GM23248 (cell line): ENCODE results near the gene USE1. TPM values are rescaled to one million over a fixed set of nuclear protein-coding genes. Genes with fewer than 3 reads are reported as not detected.

Source experiments
- DNase-seq: peaks from one replicate; pipeline ENCODE4 v3.0.0-alpha.2; 2015
- H2AFZ ChIP-seq: fragments of 200-600 bp; sonication (generic); 2 replicates; pipeline ENCODE4 v1.6.1; 2016; ENCODE audit warnings: antibody characterized with exemption
- H3F3A ChIP-seq: fragments of 200-600 bp; sonication (generic); 2 replicates; pipeline ENCODE4 v1.6.1; 2016; ENCODE audit warnings: mild to moderate bottlenecking, antibody characterized with exemption, mixed run types; ENCODE audit not compliant: insufficient read depth
- H3K27ac ChIP-seq: fragments of 200-600 bp; sonication (generic); 2 replicates; pipeline ENCODE4 v1.5.1; 2016; ENCODE audit warnings: mild to moderate bottlenecking
- H3K27me3 ChIP-seq: fragments of 200-600 bp; sonication (generic); replicated peaks from 2 replicates; pipeline ENCODE4 v1.6.1; 2016; ENCODE audit warnings: mild to moderate bottlenecking; ENCODE audit not compliant: insufficient read depth
- H3K36me3 ChIP-seq: fragments of 200-600 bp; sonication (generic); 2 replicates; pipeline ENCODE4 v1.6.1; 2016; ENCODE audit warnings: low read depth, mild to moderate bottlenecking
- H3K4me1 ChIP-seq: fragments of 200-600 bp; sonication (generic); 2 replicates; pipeline ENCODE4 v1.6.1; 2016; ENCODE audit warnings: mild to moderate bottlenecking; ENCODE audit not compliant: insufficient read depth
- H3K4me2 ChIP-seq: fragments of 200-600 bp; sonication (generic); one replicate; pipeline ENCODE4 v1.6.1; 2016; ENCODE audit warnings: mild to moderate bottlenecking; ENCODE audit not compliant: unreplicated experiment
- H3K4me3 ChIP-seq: fragments of 200-600 bp; sonication (generic); 2 replicates; pipeline ENCODE4 v1.5.1; 2016; ENCODE audit warnings: mild to moderate bottlenecking
- H3K79me2 ChIP-seq: fragments of 200-600 bp; sonication (generic); 2 replicates; pipeline ENCODE4 v1.6.1; 2016; ENCODE audit warnings: mild to moderate bottlenecking; ENCODE audit not compliant: insufficient read depth
- H3K9ac ChIP-seq: fragments of 200-600 bp; sonication (generic); 2 replicates; pipeline ENCODE4 v1.6.1; 2016; ENCODE audit warnings: mild to moderate bottlenecking
- H3K9me2 ChIP-seq: fragments of 200-600 bp; sonication (generic); 2 replicates; pipeline ENCODE4 v1.6.1; 2016; ENCODE audit warnings: mixed run types, mild to moderate bottlenecking, moderate library complexity; ENCODE audit not compliant: insufficient read depth
- H3K9me3 ChIP-seq: fragments of 200-600 bp; sonication (generic); one replicate; pipeline ENCODE4 v1.6.1; 2017; ENCODE audit warnings: low read depth
- H4K20me1 ChIP-seq: fragments of 200-600 bp; sonication (generic); 2 replicates; pipeline ENCODE4 v1.6.0; 2016; ENCODE audit not compliant: insufficient read depth
- EZH2 ChIP-seq: fragments of 200-600 bp; sonication (generic); IDR thresholded peaks from 2 replicates; pipeline ENCODE4 v1.6.1; 2018; ENCODE audit warnings: antibody characterized with exemption, mild to moderate bottlenecking; ENCODE audit not compliant: insufficient read depth, poor library complexity, severe bottlenecking
- EZH2phosphoT487 ChIP-seq: fragments of 200-600 bp; sonication (generic); IDR thresholded peaks from 2 replicates; pipeline ENCODE4 v1.6.1; 2018; ENCODE audit warnings: antibody characterized with exemption, moderate library complexity, mild to moderate bottlenecking, low read depth; ENCODE audit not compliant: insufficient read depth
- WGBS, 2 experiments: methylation state at CpG; one replicate each; pipeline ENCODE4 v1.1.6; 2015 to 2017; ENCODE audit warnings: low lambda C conversion rate in 2 of 2, low coverage in 1 of 2; ENCODE audit errors: missing lambda C conversion rate in 2 of 2; 5-methylcytosine and 5-hydroxymethylcytosine counted together
- in situ Hi-C: fragments of 300-500 bp; cut with MboI; formaldehyde crosslinking; loops from 2 replicates; pipeline ENCODE4 v1.15.0; 2020
- polyA plus RNA-seq: library from polyadenylated mRNA; unstranded; fragments of >200 nt; fragmentation: Nextera tagmentation; extraction: Ambion mirVana; gene quantifications from 2 replicates; pipeline ENCODE4 v1.2.1, GENCODE V29; 2016
- total RNA-seq: library from RNA; depleted of rRNA; stranded (reverse); fragments of >200 nt; shearing (Covaris generic); gene quantifications from 2 replicates; pipeline ENCODE4 v1.2.3, GENCODE V29; 2014

USE1 gene
- total and polyA plus RNA-seq, 2 experiments from 2014 or later = 13.2 to 29.6 TPM

DNA sequence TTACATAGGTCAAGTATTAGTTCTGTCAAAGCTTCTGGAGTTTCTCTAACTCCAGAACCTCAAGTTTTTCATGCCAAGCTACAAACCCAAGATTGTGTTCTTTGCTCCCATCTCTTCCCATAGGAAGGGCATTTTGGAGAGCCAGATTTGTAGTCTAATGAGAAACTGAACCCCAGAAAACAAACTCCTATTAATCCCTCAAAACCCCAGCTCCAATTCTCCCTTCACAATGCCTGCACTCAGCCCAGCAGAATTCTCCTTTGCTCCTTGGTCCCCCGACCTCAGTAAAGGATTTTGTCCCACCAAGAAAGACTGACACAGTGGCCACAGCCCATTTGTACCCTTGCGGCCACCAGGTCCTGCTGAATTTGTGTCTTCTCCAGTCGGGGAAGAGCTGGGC is 41.0 kb downstream of the USE1 start:
- no peak overlapping the region for H3K27ac ChIP-seq
- no peak for DNase-seq
- no peaks in the 10 kb centered on the region for H4K20me1 ChIP-seq
- H3K36me3 ChIP-seq = no peaks in the 10 kb centered on the region
- H3K4me3 ChIP-seq = no peak overlapping the region
- H3K9me3 ChIP-seq = no peaks in the 10 kb centered on the region
- H2AFZ ChIP-seq = no peak overlapping the region
- H3F3A ChIP-seq = no peaks in the 10 kb centered on the region
- no peaks in the 10 kb centered on the region for H3K9me2 ChIP-seq
- in situ Hi-C loops = no loop called here
- TF ChIP-seq EZH2 (no peak), EZH2phosphoT487 (no peak)
- 55 to 61% methylated on average over 3 of the region's 3 CpGs for WGBS, 2 experiments
- H3K4me2 ChIP-seq = no peak overlapping the region
- no peak overlapping the region for H3K9ac ChIP-seq
- no peaks in the 10 kb centered on the region for H3K27me3 ChIP-seq
- no peaks in the 10 kb centered on the region for H3K4me1 ChIP-seq
- no peaks in the 10 kb centered on the region for H3K79me2 ChIP-seq

DNA sequence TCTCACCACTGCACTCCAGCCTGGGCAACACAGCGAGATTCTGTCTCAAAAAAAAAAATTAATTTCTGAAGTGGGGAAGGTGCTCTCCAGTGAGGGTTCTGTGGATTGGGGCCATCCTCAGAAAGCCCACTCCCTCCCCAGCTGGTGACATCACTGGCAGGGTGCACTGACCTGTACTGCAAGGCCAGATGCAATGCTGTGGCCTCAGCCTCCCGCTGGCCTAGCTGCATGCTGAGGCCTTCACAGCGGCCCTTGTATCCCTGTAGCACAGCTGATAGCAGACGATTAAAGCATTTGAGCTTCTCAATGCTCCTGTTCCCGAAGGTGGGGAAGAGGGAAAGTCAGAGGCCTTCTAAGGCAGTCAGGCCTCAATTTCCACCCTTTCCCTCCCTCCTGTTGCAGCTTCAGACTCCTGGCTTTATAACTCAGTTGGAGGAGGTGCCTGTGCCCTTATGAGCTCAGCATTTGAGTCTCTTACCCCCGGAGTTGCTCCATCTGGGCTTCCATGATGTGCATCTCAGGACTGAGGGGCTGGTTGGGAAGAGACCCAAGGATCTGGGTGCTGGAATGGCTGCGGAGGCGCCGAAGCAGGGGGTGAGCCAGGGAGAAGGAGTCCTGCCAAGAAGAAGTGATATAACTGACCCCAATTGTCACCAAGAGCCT is 44.1 kb downstream of the USE1 start:
- Histone ChIP-seq H3K27me3 (no peaks in the 10 kb centered on the region), H3K4me1 (no peaks in the 10 kb centered on the region), H3K4me2 (no peak overlapping the region), H3K9ac (no peak overlapping the region), H3K27ac (no peak overlapping the region), H3F3A (no peaks in the 10 kb centered on the region), H3K9me3 (no peaks in the 10 kb centered on the region), H3K79me2 (no peaks in the 10 kb centered on the region), H3K36me3 (no peaks in the 10 kb centered on the region), H3K9me2 (no peaks in the 10 kb centered on the region), H3K4me3 (no peak overlapping the region), H2AFZ (no peak overlapping the region), H4K20me1 (no peaks in the 10 kb centered on the region)
- peak; percentile 45 for DNase-seq
- in situ Hi-C loops = no loop called here
- 62 to 70% methylated on average over 9 of the region's 9 CpGs for WGBS, 2 experiments
- TF ChIP-seq EZH2phosphoT487 (no peak), EZH2 (no peak)

- no peaks in the 10 kb centered on the region for H3K36me3 ChIP-seq
- no peaks in the 10 kb centered on the region for H3K27me3 ChIP-seq
- in situ Hi-C loops = no loop called here
- no peak overlapping the region for H3K4me2 ChIP-seq
- no peaks in the 10 kb centered on the region for H3F3A ChIP-seq
- no peak overlapping the region for H3K4me3 ChIP-seq
- no peaks in the 10 kb centered on the region for H3K9me3 ChIP-seq
- no peak overlapping the region for H3K27ac ChIP-seq
- no peak overlapping the region for H2AFZ ChIP-seq
- no peaks in the 10 kb centered on the region for H4K20me1 ChIP-seq
- no peak for TF ChIP-seq EZH2
- TF ChIP-seq EZH2phosphoT487 = no peak
- H3K9me2 ChIP-seq = no peaks in the 10 kb centered on the region
- no peak overlapping the region for H3K9ac ChIP-seq
- WGBS, 2 experiments = 7 to 31% methylated on average over 1 of the region's 1 CpG
- no peak for DNase-seq
- no peaks in the 10 kb centered on the region for H3K4me1 ChIP-seq
- H3K79me2 ChIP-seq = no peaks in the 10 kb centered on the region
These were observed 44.8 kb downstream of the USE1 start for GRCh38 chr19:17259934-17260333.

DNA sequence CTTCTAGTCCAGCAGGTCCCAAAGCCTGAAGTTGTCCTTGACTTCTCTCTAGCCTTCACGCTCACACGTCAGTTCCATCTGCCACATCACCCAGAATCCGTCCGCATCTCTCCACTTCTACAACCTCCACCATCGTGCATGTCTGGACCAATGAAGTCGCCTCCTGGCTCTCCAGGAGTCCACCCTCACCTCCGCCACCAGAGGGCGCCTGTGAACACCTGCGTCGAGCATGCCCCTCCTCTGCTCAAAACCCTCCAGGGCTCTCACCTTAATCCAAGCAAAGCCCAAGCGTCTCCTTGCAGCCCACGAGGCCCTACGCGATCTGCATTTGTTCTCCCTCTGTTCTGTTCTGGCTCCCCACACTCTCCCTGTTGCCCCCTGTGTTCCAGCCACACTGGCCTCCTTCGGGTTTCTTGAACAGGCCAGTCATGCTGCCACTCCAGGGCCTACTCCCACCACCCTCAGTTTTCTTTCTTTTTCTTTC is 45.7 kb downstream of the USE1 start:
- no peaks in the 10 kb centered on the region for H3F3A ChIP-seq
- H3K9me2 ChIP-seq = no peaks in the 10 kb centered on the region
- no peak overlapping the region for H3K4me2 ChIP-seq
- no peaks in the 10 kb centered on the region for H3K9me3 ChIP-seq
- WGBS, 2 experiments = 12% methylated on average over 15 of the region's 15 CpGs
- no peaks in the 10 kb centered on the region for H3K4me1 ChIP-seq
- in situ Hi-C loops = no loop called here
- H3K36me3 ChIP-seq = no peaks in the 10 kb centered on the region
- H3K27ac ChIP-seq = no peak overlapping the region
- H3K27me3 ChIP-seq = no peaks in the 10 kb centered on the region
- H2AFZ ChIP-seq = no peak overlapping the region
- H3K79me2 ChIP-seq = no peaks in the 10 kb centered on the region
- H4K20me1 ChIP-seq = no peaks in the 10 kb centered on the region
- H3K9ac ChIP-seq = no peak overlapping the region
- TF ChIP-seq EZH2 = no peak
- no peak for TF ChIP-seq EZH2phosphoT487
- DNase-seq = peak; percentile 77
- no peak overlapping the region for H3K4me3 ChIP-seq
